Upper lobe of left lung (tissue), 6 donors: ENCODE results near the gene CPN1. TPM values are rescaled to one million over a fixed set of nuclear protein-coding genes. Genes with fewer than 3 reads are reported as not detected.
"Not testable (repeated sequence)": the region's sequence is repeated elsewhere in the genome, so short reads cannot be mapped to it uniquely, and the experiment has no call there.

Source experiments
- ATAC-seq, 2 donors: fragments of 200-7000 bp; cut with Tn5 transposase; one replicate each; pipeline ENCODE4 v1.9.1; 2022; ENCODE audit warnings: mild to moderate bottlenecking in 2 of 2, moderate library complexity in 2 of 2; ENCODE audit not compliant: low FRiP score in 2 of 2
- DNase-seq, 2 donors: peaks; one replicate each; pipeline ENCODE4 v3.0.0-alpha.2; 2019 to 2020
- H3K27ac ChIP-seq, 4 donors: fragments of 200-600 bp; sonication (generic); one replicate each; pipeline ENCODE4 v1.5.1; 2016 to 2019
- H3K27me3 ChIP-seq, 4 donors: fragments of 200-600 bp; sonication (generic); one replicate each; pipeline ENCODE4 v1.5.1; 2017 to 2019
- H3K36me3 ChIP-seq, 4 donors: fragments of 200-600 bp; sonication (generic); one replicate each; pipeline ENCODE4 v1.5.1; 2016 to 2019
- H3K4me1 ChIP-seq, 4 donors: fragments of 200-600 bp; sonication (generic); one replicate each; pipeline ENCODE4 v1.5.1; 2018 to 2019
- H3K4me3 ChIP-seq, 4 donors: fragments of 200-600 bp; sonication (generic); one replicate each; pipeline ENCODE4 v1.5.1; 2017 to 2019; ENCODE audit warnings: mild to moderate bottlenecking in 2 of 4, moderate library complexity in 1 of 4
- H3K9me3 ChIP-seq, 4 donors: fragments of 200-600 bp; sonication (generic); one replicate each; pipeline ENCODE4 v1.5.1; 2018 to 2019
- EP300 ChIP-seq, 4 donors: sonication (generic); formaldehyde crosslinking; IDR thresholded peaks; one replicate each; pipeline ENCODE4 v1.5.1; 2017; ENCODE audit warnings: antibody characterized with exemption in 4 of 4, control low read depth in 2 of 4
- POLR2A ChIP-seq, 4 donors: fragments of 450-650 bp; IDR thresholded peaks; one replicate each; pipeline ENCODE4 v1.5.1; 2016 to 2017; ENCODE audit warnings: antibody characterized with exemption in 4 of 4, mild to moderate bottlenecking in 2 of 4
- POLR2AphosphoS5 ChIP-seq, 2 donors: sonication (generic); formaldehyde crosslinking; IDR thresholded peaks; one replicate each; pipeline ENCODE4 v1.5.1; 2017; ENCODE audit warnings: antibody characterized with exemption in 2 of 2
- WGBS, 2 donors: methylation state at CpG; one replicate each; pipeline ENCODE4 v1.1.5; 2017 to 2018; 5-methylcytosine and 5-hydroxymethylcytosine counted together
- total RNA-seq, 6 donors: library from RNA; depleted of rRNA in 4 of 6; stranded (reverse); fragments of >200 nt in 4 of 6; gene quantifications; one replicate each; pipeline versions ENCODE4 v1.1.0 to v1.2.1, GENCODE V29; 2016 to 2021
- TF ChIP-seq, protein P1 (sequence below), 6 experiments: fragments of 450-650 bp in 4 of 6; fragments of 200-600 bp in 2 of 6; sonication (generic) in 2 of 6; IDR thresholded peaks; one replicate each; pipeline ENCODE4 v1.5.1; 2016 to 2019; ENCODE audit warnings: antibody characterized with exemption in 6 of 6
- donor health status: DM: no; HTN: no; CAD: no; lungs with moderate emphysema.
- donor health status: DM: no; HTN: yes; CAD: no; lungs with severe emphysema.

The CPN1 gene
- total RNA-seq, 6 donors from 2014 or later = not detected

DNA sequence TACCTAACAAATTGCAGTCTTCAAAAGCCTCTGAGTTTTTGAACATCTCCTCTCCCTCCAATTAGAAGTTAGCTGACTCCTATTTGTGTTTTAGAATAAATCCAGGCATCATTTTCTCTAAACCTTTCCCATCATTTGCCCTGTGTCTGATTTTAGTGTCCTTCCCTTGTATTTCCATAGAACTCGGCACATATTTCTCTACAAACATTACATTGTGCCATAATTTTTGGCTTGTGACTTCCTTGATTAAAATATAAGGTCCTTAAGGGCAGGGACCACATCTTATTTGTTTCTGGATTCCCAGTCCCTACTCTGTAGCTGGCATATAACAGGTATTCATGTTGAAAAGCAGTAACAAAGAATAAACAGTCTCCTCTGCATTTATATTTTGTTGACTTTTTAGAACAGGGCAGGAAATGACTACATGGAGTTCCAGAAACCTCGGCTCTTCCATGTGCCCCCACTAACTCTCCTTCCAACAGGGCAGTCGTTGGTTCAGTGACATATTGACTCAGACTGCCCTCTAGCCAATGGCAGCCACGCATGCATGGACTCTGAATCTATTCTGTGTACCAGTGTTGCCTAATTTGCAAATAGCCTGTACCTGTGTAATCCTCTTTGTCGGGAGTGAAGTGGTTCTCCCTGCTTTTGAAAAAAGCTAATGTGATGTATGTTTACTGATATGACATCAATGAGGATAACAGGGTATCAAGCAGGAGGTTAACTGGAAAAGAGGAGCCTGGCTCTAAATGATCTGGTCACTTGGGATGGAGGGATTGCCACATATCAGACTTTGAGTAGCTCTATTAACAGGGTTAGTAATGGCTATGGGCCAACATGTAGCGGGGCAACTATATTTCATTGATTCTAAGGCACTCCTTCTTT lies 19.8 kb upstream of the CPN1 start:
- TF ChIP-seq, protein P1, sequence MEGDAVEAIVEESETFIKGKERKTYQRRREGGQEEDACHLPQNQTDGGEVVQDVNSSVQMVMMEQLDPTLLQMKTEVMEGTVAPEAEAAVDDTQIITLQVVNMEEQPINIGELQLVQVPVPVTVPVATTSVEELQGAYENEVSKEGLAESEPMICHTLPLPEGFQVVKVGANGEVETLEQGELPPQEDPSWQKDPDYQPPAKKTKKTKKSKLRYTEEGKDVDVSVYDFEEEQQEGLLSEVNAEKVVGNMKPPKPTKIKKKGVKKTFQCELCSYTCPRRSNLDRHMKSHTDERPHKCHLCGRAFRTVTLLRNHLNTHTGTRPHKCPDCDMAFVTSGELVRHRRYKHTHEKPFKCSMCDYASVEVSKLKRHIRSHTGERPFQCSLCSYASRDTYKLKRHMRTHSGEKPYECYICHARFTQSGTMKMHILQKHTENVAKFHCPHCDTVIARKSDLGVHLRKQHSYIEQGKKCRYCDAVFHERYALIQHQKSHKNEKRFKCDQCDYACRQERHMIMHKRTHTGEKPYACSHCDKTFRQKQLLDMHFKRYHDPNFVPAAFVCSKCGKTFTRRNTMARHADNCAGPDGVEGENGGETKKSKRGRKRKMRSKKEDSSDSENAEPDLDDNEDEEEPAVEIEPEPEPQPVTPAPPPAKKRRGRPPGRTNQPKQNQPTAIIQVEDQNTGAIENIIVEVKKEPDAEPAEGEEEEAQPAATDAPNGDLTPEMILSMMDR (IDR thresholded peaks at IDR 0.05) = no peak
- TF ChIP-seq POLR2AphosphoS5 (IDR thresholded peaks at IDR 0.05) = no peak
- TF ChIP-seq POLR2A (IDR thresholded peaks at IDR 0.05) = no peak
- TF ChIP-seq EP300 (IDR thresholded peaks at IDR 0.05) = no peak
- ATAC-seq (no peak), DNase-seq (no peak)
- no peaks in the 10 kb centered on the region for H3K36me3 ChIP-seq
- no peaks in the 10 kb centered on the region for H3K9me3 ChIP-seq
- 42 to 43% methylated on average over 6 of the region's 6 CpGs for WGBS, 2 donors
- no peaks in the 10 kb centered on the region for H3K27me3 ChIP-seq
- H3K27ac ChIP-seq = no peak overlapping the region
- H3K4me1 ChIP-seq = no peaks in the 10 kb centered on the region
- H3K4me3 ChIP-seq = no peak overlapping the region

DNA sequence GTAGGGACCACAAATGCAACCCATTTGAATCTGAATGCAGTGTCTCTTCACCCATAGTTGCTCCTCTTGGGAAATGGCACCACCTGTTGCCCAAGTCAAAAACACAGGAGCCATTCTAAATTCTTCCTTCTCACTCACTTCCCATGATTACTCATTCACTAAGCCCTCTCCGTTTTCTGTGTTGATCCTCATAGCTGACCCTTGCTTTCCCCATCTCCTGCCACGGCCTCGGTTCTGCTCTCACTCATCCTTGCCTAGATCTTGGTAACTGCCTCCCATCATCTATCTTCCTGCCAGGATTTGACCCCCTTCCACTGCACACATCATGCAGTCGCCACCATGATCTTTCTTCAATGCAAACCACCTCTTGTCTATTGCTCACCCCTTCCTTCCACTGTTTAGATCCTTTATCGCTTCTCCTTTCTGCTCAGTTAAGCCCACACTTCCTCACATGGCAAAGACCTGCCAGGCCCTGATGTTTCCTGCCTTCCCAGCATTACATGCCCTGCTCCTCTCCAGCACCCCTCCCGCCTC lies 19.0 kb upstream of the CPN1 start:
- TF ChIP-seq POLR2A (IDR thresholded peaks at IDR 0.05) (no peak), POLR2AphosphoS5 (IDR thresholded peaks at IDR 0.05) (no peak), EP300 (IDR thresholded peaks at IDR 0.05) (no peak)
- TF ChIP-seq, protein P1 (IDR thresholded peaks at IDR 0.05) = no peak
- WGBS, 2 donors = 35 to 50% methylated on average over 6 of the region's 6 CpGs
- ATAC-seq = no peak
- Histone ChIP-seq H3K27ac (no peak overlapping the region), H3K4me3 (no peak overlapping the region), H3K9me3 (no peaks in the 10 kb centered on the region), H3K36me3 (no peaks in the 10 kb centered on the region), H3K4me1 (no peaks in the 10 kb centered on the region), H3K27me3 (no peaks in the 10 kb centered on the region)
- DNase-seq = no peak

DNA sequence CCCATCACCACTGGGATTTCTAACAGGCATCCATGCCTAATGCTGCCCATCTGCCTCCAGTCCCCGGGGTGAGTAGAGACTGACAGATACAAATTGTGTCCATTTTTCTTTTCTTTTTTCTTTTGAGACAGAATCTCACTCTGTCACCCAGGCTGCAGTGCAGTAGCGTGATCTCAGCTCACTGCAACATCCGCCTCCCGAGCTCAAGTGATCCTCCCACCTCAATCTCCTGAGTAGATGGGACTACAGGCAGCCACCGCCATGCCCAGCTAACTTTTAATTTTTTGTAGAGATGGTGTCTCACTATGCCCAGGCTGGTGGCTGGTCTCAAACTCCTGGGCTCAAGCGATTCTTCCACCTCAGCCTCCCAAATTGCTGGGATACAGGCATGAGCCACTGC lies 7.6 kb upstream of the CPN1 start:
- ATAC-seq (no peak), DNase-seq (no peak)
- no peaks in the 10 kb centered on the region for H3K27me3 ChIP-seq
- no peak overlapping the region for H3K27ac ChIP-seq
- 84 to 88% methylated on average over 6 of the region's 6 CpGs for WGBS, 2 donors
- H3K36me3 ChIP-seq = no peaks in the 10 kb centered on the region
- H3K4me3 ChIP-seq = no peak overlapping the region
- TF ChIP-seq, protein P1 (IDR thresholded peaks at IDR 0.05) = no peak
- TF ChIP-seq EP300 (IDR thresholded peaks at IDR 0.05) = no peak
- no peak for TF ChIP-seq POLR2AphosphoS5 (IDR thresholded peaks at IDR 0.05)
- no peaks in the 10 kb centered on the region for H3K9me3 ChIP-seq
- H3K4me1 ChIP-seq = no peaks in the 10 kb centered on the region

DNA sequence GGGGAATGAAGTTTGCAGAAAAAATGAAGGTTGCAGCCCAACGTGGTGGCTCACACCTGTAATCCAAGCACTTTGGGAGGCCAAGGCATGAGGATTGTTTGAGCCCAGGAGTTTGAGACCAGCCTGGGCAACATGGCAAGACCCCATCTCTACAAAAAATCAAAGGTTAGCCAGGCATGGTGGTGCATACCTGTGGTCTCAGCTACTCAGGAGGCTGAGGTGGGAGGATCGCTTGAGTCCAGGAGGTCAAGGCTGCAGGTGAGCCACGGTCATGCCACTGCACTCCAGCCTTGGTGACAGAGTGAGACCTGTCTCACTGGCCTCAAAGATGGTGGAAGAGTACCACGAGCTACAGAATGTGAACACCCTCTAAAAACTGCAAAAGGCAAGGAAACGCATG lies 5.0 kb upstream of the CPN1 start:
- WGBS, 2 donors = 74 to 78% methylated on average over 5 of the region's 5 CpGs
- H3K27me3 ChIP-seq, DNase-seq, H3K9me3 ChIP-seq, H3K4me1 ChIP-seq, H3K4me3 ChIP-seq, H3K36me3 ChIP-seq, H3K27ac ChIP-seq, ATAC-seq: not testable (repeated sequence)

DNA sequence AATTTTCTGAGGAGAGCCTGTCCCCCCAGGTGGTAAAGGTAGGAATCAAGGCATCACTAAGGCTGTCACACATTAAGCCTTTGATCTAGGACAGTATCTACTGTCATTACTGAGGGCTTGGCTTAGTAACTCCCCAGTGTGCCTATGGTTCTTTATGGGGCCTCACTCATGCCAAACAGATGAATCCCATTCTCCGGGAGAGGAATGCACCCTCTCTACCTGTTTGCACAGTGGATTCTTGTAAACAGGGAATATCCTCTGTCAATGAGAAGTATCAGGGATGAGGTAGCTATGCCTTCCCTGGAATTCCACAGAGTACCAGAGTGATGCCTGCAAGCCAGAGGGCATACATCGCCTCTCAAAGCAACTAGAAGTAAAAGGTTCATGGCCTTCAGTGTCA lies 3.9 kb upstream of the CPN1 start:
- 38 to 81% methylated on average over 2 of the region's 2 CpGs for WGBS, 2 donors
- Histone ChIP-seq H3K27ac (no peak overlapping the region), H3K36me3 (no peaks in the 10 kb centered on the region), H3K4me1 (no peaks in the 10 kb centered on the region), H3K9me3 (no peaks in the 10 kb centered on the region), H3K4me3 (no peak overlapping the region), H3K27me3 (no peaks in the 10 kb centered on the region)
- DNase-seq (no peak), ATAC-seq (no peak)
- TF ChIP-seq POLR2AphosphoS5 (IDR thresholded peaks at IDR 0.05) (no peak), POLR2A (IDR thresholded peaks at IDR 0.05) (no peak), EP300 (IDR thresholded peaks at IDR 0.05) (no peak)
- TF ChIP-seq, protein P1 (IDR thresholded peaks at IDR 0.05) = no peak
